MM.1S (cell line): ENCODE data around the gene FBXL17.
"Not testable (repeated sequence)": the region's sequence is repeated elsewhere in the genome, so short reads cannot be mapped to it uniquely, and the experiment has no call there.

Experiments used
- DNase-seq: peaks from one replicate; pipeline ENCODE4 v3.0.0-alpha.2; 2015
- H2AFZ ChIP-seq: fragments of 300-600 bp; sonication (generic); 2 replicates; pipeline ENCODE4 v1.6.0; 2016; ENCODE audit warnings: antibody characterized with exemption, low read length
- H3F3A ChIP-seq: fragments of 300-600 bp; sonication (generic); 2 replicates; pipeline ENCODE4 v1.6.1; 2016; ENCODE audit warnings: mild to moderate bottlenecking, antibody characterized with exemption, low read length, moderate library complexity, mixed read lengths; ENCODE audit not compliant: insufficient read depth
- H3K27ac ChIP-seq: fragments of 300-600 bp; sonication (generic); 2 replicates; pipeline ENCODE4 v1.5.1; 2016; ENCODE audit warnings: mild to moderate bottlenecking, low read length
- H3K27me3 ChIP-seq: fragments of 300-600 bp; sonication (generic); replicated peaks from 2 replicates; pipeline ENCODE4 v1.6.0; 2016; ENCODE audit warnings: low read length; ENCODE audit not compliant: insufficient read depth
- H3K36me3 ChIP-seq: fragments of 300-600 bp; sonication (generic); replicated peaks from 2 replicates; pipeline ENCODE4 v1.6.1; 2016; ENCODE audit warnings: mild to moderate bottlenecking, low read length, mixed read lengths; ENCODE audit not compliant: insufficient read depth
- H3K4me1 ChIP-seq: fragments of 300-600 bp; sonication (generic); 2 replicates; pipeline ENCODE4 v1.6.1; 2016; ENCODE audit warnings: low read length, mixed read lengths
- H3K4me2 ChIP-seq: fragments of 300-600 bp; sonication (generic); 2 replicates; pipeline ENCODE4 v1.6.0; 2016; ENCODE audit warnings: low read depth, low read length
- H3K4me3 ChIP-seq: fragments of 300-600 bp; sonication (generic); 2 replicates; pipeline ENCODE4 v1.5.1; 2016; ENCODE audit warnings: low read length, mixed read lengths
- H3K79me2 ChIP-seq: fragments of 300-600 bp; sonication (generic); 2 replicates; pipeline ENCODE4 v1.6.1; 2016; ENCODE audit warnings: mixed run types, low read length, mixed read lengths
- H3K9ac ChIP-seq: fragments of 300-600 bp; sonication (generic); 2 replicates; pipeline ENCODE4 v1.6.1; 2016; ENCODE audit warnings: low read length, mixed read lengths
- H3K9me2 ChIP-seq: fragments of 300-600 bp; sonication (generic); replicated peaks from 2 replicates; pipeline ENCODE4 v1.6.1; 2016; ENCODE audit warnings: mild to moderate bottlenecking, low read length, mixed read lengths; ENCODE audit not compliant: insufficient read depth
- H3K9me3 ChIP-seq: fragments of 300-600 bp; sonication (generic); replicated peaks from 2 replicates; pipeline ENCODE4 v1.6.1; 2016; ENCODE audit warnings: mild to moderate bottlenecking, low read length, mixed read lengths; ENCODE audit not compliant: insufficient read depth
- H4K20me1 ChIP-seq: fragments of 300-600 bp; sonication (generic); 2 replicates; pipeline ENCODE4 v1.6.1; 2016; ENCODE audit warnings: mild to moderate bottlenecking, low read length, moderate library complexity, mixed read lengths; ENCODE audit not compliant: insufficient read depth
- EZH2 ChIP-seq: fragments of 300-600 bp; sonication (generic); optimal IDR thresholded peaks from 2 replicates; pipeline ENCODE3; 2017; ENCODE audit warnings: low read depth, mild to moderate bottlenecking, antibody characterized with exemption, low read length, mixed read lengths
- EZH2phosphoT487 ChIP-seq: fragments of 300-600 bp; sonication (generic); IDR thresholded peaks from 2 replicates; pipeline ENCODE4 v1.6.1; 2018; ENCODE audit warnings: antibody characterized with exemption, low read length
- TF ChIP-seq, protein P1 (sequence below): fragments of 300-600 bp; sonication (generic); IDR thresholded peaks from 2 replicates; pipeline ENCODE4 v1.5.1; 2016; ENCODE audit warnings: antibody characterized with exemption, low read length, mixed read lengths

FBXL17 gene

GRCh38 chr5:108167174-108167573, 214.7 kb downstream of the FBXL17 start:
- Histone ChIP-seq H3F3A (no peaks in the 10 kb centered on the region), H3K36me3 (0 out of 2 replicates have a peak, but pooled peaks cover 3% of the 10 kb centered on the region), H3K27me3 (no peaks in the 10 kb centered on the region), H3K9ac (no peak overlapping the region), H2AFZ (no peak overlapping the region), H3K4me2 (no peak overlapping the region), H3K9me2 (no peaks in the 10 kb centered on the region), H4K20me1 (no peaks in the 10 kb centered on the region), H3K4me3 (no peak overlapping the region), H3K79me2 (no peaks in the 10 kb centered on the region), H3K27ac (no peak overlapping the region), H3K4me1 (no peaks in the 10 kb centered on the region), H3K9me3 (no peaks in the 10 kb centered on the region)
- TF ChIP-seq EZH2 (no peak), EZH2phosphoT487 (no peak)
- TF ChIP-seq, protein P1, sequence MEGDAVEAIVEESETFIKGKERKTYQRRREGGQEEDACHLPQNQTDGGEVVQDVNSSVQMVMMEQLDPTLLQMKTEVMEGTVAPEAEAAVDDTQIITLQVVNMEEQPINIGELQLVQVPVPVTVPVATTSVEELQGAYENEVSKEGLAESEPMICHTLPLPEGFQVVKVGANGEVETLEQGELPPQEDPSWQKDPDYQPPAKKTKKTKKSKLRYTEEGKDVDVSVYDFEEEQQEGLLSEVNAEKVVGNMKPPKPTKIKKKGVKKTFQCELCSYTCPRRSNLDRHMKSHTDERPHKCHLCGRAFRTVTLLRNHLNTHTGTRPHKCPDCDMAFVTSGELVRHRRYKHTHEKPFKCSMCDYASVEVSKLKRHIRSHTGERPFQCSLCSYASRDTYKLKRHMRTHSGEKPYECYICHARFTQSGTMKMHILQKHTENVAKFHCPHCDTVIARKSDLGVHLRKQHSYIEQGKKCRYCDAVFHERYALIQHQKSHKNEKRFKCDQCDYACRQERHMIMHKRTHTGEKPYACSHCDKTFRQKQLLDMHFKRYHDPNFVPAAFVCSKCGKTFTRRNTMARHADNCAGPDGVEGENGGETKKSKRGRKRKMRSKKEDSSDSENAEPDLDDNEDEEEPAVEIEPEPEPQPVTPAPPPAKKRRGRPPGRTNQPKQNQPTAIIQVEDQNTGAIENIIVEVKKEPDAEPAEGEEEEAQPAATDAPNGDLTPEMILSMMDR = no peak
- DNase-seq = no peak

DNA sequence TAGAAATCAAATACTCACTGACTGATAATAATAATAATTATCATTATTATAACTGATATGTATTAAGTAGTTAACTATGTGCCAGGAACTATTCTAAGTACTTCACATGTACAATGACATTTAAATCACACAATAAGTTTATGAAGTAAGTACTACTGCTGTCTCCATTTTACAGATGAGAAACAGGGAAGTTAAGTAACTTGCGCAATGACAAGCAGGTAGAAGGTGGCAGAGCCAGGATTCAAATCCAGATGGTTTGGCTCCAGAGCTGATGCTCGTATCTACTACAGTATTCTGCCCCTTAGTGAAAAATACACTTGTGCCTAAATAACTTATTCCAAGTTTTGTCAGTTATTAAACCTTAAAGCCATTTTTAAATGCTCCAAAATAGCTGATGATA, 217.3 kb downstream of the FBXL17 start:
- TF ChIP-seq EZH2phosphoT487 (no peak), EZH2 (no peak)
- TF ChIP-seq, protein P1 = no peak
- no peak overlapping the region for H2AFZ ChIP-seq
- DNase-seq = no peak

GRCh38 chr5:108152854-108153253, 229.0 kb downstream of the FBXL17 start:
- not testable (repeated sequence) for H3K9ac ChIP-seq, H4K20me1 ChIP-seq, H3K9me2 ChIP-seq, H3K4me2 ChIP-seq, H3K79me2 ChIP-seq, H3K27me3 ChIP-seq, DNase-seq, H3K27ac ChIP-seq, H2AFZ ChIP-seq, H3F3A ChIP-seq, H3K9me3 ChIP-seq, H3K4me1 ChIP-seq, H3K4me3 ChIP-seq, H3K36me3 ChIP-seq

More for the DNA sequence above, 217.3 kb downstream of the FBXL17 start:
- no peak overlapping the region for H3K4me2 ChIP-seq
- no peak overlapping the region for H3K9ac ChIP-seq
- H3K9me2 ChIP-seq = no peaks in the 10 kb centered on the region
- H3F3A ChIP-seq = no peaks in the 10 kb centered on the region
- 0 out of 2 replicates have a peak, but pooled peaks cover 3% of the 10 kb centered on the region for H3K36me3 ChIP-seq
- no peaks in the 10 kb centered on the region for H3K9me3 ChIP-seq
- no peaks in the 10 kb centered on the region for H3K79me2 ChIP-seq
- no peaks in the 10 kb centered on the region for H4K20me1 ChIP-seq
- no peaks in the 10 kb centered on the region for H3K27me3 ChIP-seq
- H3K4me1 ChIP-seq = no peaks in the 10 kb centered on the region
- no peak overlapping the region for H3K27ac ChIP-seq
- H3K4me3 ChIP-seq = no peak overlapping the region

GRCh38 chr5:108149369-108149768, 232.5 kb downstream of the FBXL17 start:
- no peaks in the 10 kb centered on the region for H3K36me3 ChIP-seq
- H3K79me2 ChIP-seq = no peaks in the 10 kb centered on the region
- no peaks in the 10 kb centered on the region for H3K9me2 ChIP-seq
- H3K4me3 ChIP-seq = no peak overlapping the region
- H2AFZ ChIP-seq = no peak overlapping the region
- TF ChIP-seq EZH2 = no peak
- TF ChIP-seq, protein P1 = no peak
- no peak for TF ChIP-seq EZH2phosphoT487
- H3K27ac ChIP-seq = no peak overlapping the region
- H3F3A ChIP-seq = no peaks in the 10 kb centered on the region
- H3K9ac ChIP-seq = no peak overlapping the region
- no peaks in the 10 kb centered on the region for H4K20me1 ChIP-seq
- no peaks in the 10 kb centered on the region for H3K27me3 ChIP-seq
- no peaks in the 10 kb centered on the region for H3K9me3 ChIP-seq
- DNase-seq = no peak
- H3K4me2 ChIP-seq = no peak overlapping the region
- H3K4me1 ChIP-seq = no peaks in the 10 kb centered on the region
